COLO668 (cell line): ENCODE measurements around the gene ARHGAP42.

ENCODE experiments used
- DNase-seq: peaks from one replicate; lab custom pipeline; 2025; ENCODE audit not compliant: unreplicated experiment; lab: John Stamatoyannopoulos, UW

The ARHGAP42 gene

GRCh38 chr11:100794446-100794845, 107.4 kb downstream of the ARHGAP42 start:
- no peak for DNase-seq

GRCh38 chr11:100799445-100799844, 112.4 kb downstream of the ARHGAP42 start:
- no peak for DNase-seq

GRCh38 chr11:100800202-100800601, 113.1 kb downstream of the ARHGAP42 start:
- no peak for DNase-seq

GRCh38 chr11:100801225-100801999, 114.3 kb downstream of the ARHGAP42 start:
- DNase-seq = no peak

- no peak for DNase-seq
Measured at GRCh38 chr11:100805506-100806199, 118.6 kb downstream of the ARHGAP42 start.

GRCh38 chr11:100806296-100806695, 119.2 kb downstream of the ARHGAP42 start:
- no peak for DNase-seq

- DNase-seq = no peak
Measured at GRCh38 chr11:100808904-100809491, 121.9 kb downstream of the ARHGAP42 start.

GRCh38 chr11:100810146-100810545, 123.1 kb downstream of the ARHGAP42 start:
- DNase-seq = no peak

GRCh38 chr11:100810666-100811065, 123.6 kb downstream of the ARHGAP42 start:
- DNase-seq = no peak

- DNase-seq = no peak
Measured at GRCh38 chr11:100812517-100812916, 125.4 kb downstream of the ARHGAP42 start.

- no peak for DNase-seq
Measured at GRCh38 chr11:100815787-100816330, 128.8 kb downstream of the ARHGAP42 start.

GRCh38 chr11:100816823-100817222, 129.7 kb downstream of the ARHGAP42 start:
- DNase-seq = no peak

- DNase-seq = no peak
Measured at GRCh38 chr11:100817620-100818019, 130.5 kb downstream of the ARHGAP42 start.

- DNase-seq = no peak
Measured at GRCh38 chr11:100820621-100821020, 133.5 kb downstream of the ARHGAP42 start.

- no peak for DNase-seq
Measured at GRCh38 chr11:100821198-100821597, 134.1 kb downstream of the ARHGAP42 start.

- DNase-seq = no peak
Measured at GRCh38 chr11:100823360-100823759, 136.3 kb downstream of the ARHGAP42 start.

- DNase-seq = no peak
Measured at GRCh38 chr11:100824041-100824809, 137.1 kb downstream of the ARHGAP42 start.

GRCh38 chr11:100825626-100826025, 138.5 kb downstream of the ARHGAP42 start:
- DNase-seq = no peak

GRCh38 chr11:100827934-100828661, 141.0 kb downstream of the ARHGAP42 start:
- DNase-seq = no peak

- no peak for DNase-seq
Measured at GRCh38 chr11:100830274-100830673, 143.2 kb downstream of the ARHGAP42 start.
